ENCODE results near the gene EIF4H. TPM values are rescaled to one million over a fixed set of nuclear protein-coding genes. Genes with fewer than 3 reads are reported as not detected.

EIF4H gene
- total RNA-seq, 4 donors from 2014 or later = 212 to 351 (median 309) TPM

- H3K9me3 ChIP-seq = no peaks in the 10 kb centered on the region
- H3K27ac ChIP-seq (replicated peaks in 1 of 4) = peak overlapping the region in 2 of 4 donors; percentile 8 to 45
- no peaks in the 10 kb centered on the region for H3K27me3 ChIP-seq
- 67% methylated on average over 5 of the region's 5 CpGs for WGBS
- peaks cover 95 to 100% (median 100%) of the 10 kb centered on the region in 4 donors for H3K4me1 ChIP-seq
- TF ChIP-seq, protein P1, sequence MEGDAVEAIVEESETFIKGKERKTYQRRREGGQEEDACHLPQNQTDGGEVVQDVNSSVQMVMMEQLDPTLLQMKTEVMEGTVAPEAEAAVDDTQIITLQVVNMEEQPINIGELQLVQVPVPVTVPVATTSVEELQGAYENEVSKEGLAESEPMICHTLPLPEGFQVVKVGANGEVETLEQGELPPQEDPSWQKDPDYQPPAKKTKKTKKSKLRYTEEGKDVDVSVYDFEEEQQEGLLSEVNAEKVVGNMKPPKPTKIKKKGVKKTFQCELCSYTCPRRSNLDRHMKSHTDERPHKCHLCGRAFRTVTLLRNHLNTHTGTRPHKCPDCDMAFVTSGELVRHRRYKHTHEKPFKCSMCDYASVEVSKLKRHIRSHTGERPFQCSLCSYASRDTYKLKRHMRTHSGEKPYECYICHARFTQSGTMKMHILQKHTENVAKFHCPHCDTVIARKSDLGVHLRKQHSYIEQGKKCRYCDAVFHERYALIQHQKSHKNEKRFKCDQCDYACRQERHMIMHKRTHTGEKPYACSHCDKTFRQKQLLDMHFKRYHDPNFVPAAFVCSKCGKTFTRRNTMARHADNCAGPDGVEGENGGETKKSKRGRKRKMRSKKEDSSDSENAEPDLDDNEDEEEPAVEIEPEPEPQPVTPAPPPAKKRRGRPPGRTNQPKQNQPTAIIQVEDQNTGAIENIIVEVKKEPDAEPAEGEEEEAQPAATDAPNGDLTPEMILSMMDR (IDR thresholded peaks at IDR 0.05) = no peak
- TF ChIP-seq EP300 (IDR thresholded peaks at IDR 0.05) = no peak
- TF ChIP-seq POLR2A (IDR thresholded peaks at IDR 0.05; ENCODE audit: low read depth) = no peak
- TF ChIP-seq POLR2AphosphoS5 (IDR thresholded peaks at IDR 0.05) = no peak
- intact Hi-C loops (cut with DNase I) = loop anchor here (10.0 kb wide), 1 partner anchor 317 kb away; the partner anchor contains the start of gene TMEM270
- peaks cover 0 to 22% (median 3%) of the 10 kb centered on the region in 4 donors for H3K36me3 ChIP-seq
- DNase-seq (ENCODE audit: extremely low spot score) = no peak
- no peak overlapping the region for H3K4me3 ChIP-seq
These were observed 7.7 kb downstream of the EIF4H start for GRCh38 chr7:74181821-74182220.

GRCh38 chr7:74182453-74183090 lies 8.4 kb downstream of the EIF4H start:
- H3K27me3 ChIP-seq = no peaks in the 10 kb centered on the region
- no peak overlapping the region for H3K4me3 ChIP-seq
- WGBS = 75% methylated on average over 6 of the region's 6 CpGs
- intact Hi-C loops (cut with DNase I) = loop anchor here (10.0 kb wide), 1 partner anchor 318 kb away; the partner anchor contains the start of gene TMEM270
- H3K4me1 ChIP-seq = peaks cover 95 to 100% (median 100%) of the 10 kb centered on the region in 4 donors
- TF ChIP-seq, protein P1 (IDR thresholded peaks at IDR 0.05) = no peak
- TF ChIP-seq POLR2AphosphoS5 (IDR thresholded peaks at IDR 0.05) (no peak), POLR2A (IDR thresholded peaks at IDR 0.05; ENCODE audit: low read depth) (no peak), EP300 (IDR thresholded peaks at IDR 0.05) (no peak)
- peak overlapping the region in 2 of 4 donors; percentile 30 to 44 for H3K27ac ChIP-seq (replicated peaks in 1 of 4)
- H3K9me3 ChIP-seq = no peaks in the 10 kb centered on the region
- H3K36me3 ChIP-seq = peaks cover 0 to 22% (median 4%) of the 10 kb centered on the region in 4 donors
- no peak for DNase-seq (ENCODE audit: extremely low spot score)

- peak overlapping the region in 2 of 4 donors; percentile 30 to 44 for H3K27ac ChIP-seq (replicated peaks in 1 of 4)
- no peaks in the 10 kb centered on the region for H3K9me3 ChIP-seq
- intact Hi-C loops (cut with DNase I) = loop anchor here (10.0 kb wide), 1 partner anchor 318 kb away; the partner anchor contains the start of gene TMEM270
- TF ChIP-seq, protein P1 (IDR thresholded peaks at IDR 0.05) = no peak
- no peak for TF ChIP-seq POLR2AphosphoS5 (IDR thresholded peaks at IDR 0.05)
- TF ChIP-seq EP300 (IDR thresholded peaks at IDR 0.05) = no peak
- no peak for TF ChIP-seq POLR2A (IDR thresholded peaks at IDR 0.05; ENCODE audit: low read depth)
- DNase-seq (ENCODE audit: extremely low spot score) = no peak
- H3K36me3 ChIP-seq = peaks cover 1 to 27% (median 5%) of the 10 kb centered on the region in 4 donors
- peaks cover 95 to 100% (median 100%) of the 10 kb centered on the region in 4 donors for H3K4me1 ChIP-seq
- H3K4me3 ChIP-seq = no peak overlapping the region
- H3K27me3 ChIP-seq = no peaks in the 10 kb centered on the region
- 51% methylated on average over 3 of the region's 3 CpGs for WGBS
These were observed 9.0 kb downstream of the EIF4H start for GRCh38 chr7:74183142-74183541.

DNA sequence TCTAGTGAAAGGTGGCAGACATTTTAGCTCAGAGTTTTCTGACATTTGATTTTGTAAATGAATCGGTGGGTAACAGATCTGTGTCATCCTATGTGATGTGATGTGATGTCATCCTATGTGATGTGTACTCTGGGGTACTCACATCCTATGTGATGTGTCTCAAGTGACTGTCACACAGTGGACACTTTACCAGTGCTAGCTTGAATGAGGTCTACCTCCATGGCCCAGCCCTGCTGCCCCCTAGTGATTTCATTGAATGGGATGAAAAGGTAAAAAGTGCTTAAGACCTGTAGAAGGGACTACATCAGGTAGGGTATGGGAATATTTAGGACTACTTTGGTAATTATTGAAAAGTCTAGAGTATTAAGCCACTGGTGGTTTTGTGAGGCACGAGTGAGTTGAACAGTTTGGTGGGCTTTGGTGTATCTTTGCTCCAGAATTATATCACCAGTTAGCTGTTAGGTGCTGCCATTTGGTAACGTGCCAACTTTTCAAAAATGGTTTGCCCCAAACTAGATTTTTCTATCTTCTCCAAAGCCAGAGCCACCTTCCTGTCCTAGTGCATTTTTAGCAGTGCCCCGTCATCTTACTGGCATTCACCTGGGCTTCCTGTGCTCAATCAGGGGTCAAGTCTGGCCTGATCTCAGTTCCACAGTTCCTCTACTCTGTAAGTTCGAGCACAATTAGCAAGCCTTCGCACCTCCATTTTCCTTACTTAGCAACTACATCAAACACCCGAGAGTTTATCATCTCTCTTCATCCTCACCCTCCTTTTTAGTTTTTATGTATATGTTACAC lies 9.7 kb downstream of the EIF4H start:
- Histone ChIP-seq H3K4me1 (peaks cover 93 to 100% (median 100%) of the 10 kb centered on the region in 4 donors), H3K4me3 (no peak overlapping the region), H3K36me3 (peaks cover 8 to 29% (median 12%) of the 10 kb centered on the region in 4 donors), H3K27ac (replicated peaks in 1 of 4) (peak overlapping the region in 2 of 4 donors; percentile 30 to 31), H3K27me3 (no peaks in the 10 kb centered on the region), H3K9me3 (no peaks in the 10 kb centered on the region)
- TF ChIP-seq, protein P1 (IDR thresholded peaks at IDR 0.05) = no peak
- TF ChIP-seq POLR2A (IDR thresholded peaks at IDR 0.05; ENCODE audit: low read depth) (no peak), POLR2AphosphoS5 (IDR thresholded peaks at IDR 0.05) (no peak), EP300 (IDR thresholded peaks at IDR 0.05) (no peak)
- DNase-seq (ENCODE audit: extremely low spot score) = no peak
- intact Hi-C loops (cut with DNase I) = loop anchor here (10.0 kb wide), 1 partner anchor 319 kb away; the partner anchor contains the start of gene TMEM270
- WGBS = 55% methylated on average over 7 of the region's 7 CpGs
